HG03097 (cell line): ENCODE measurements around the gene ATP1A2.
"Not testable (repeated sequence)": the region's sequence is repeated elsewhere in the genome, so short reads cannot be mapped to it uniquely, and the experiment has no call there.

Source experiments
- ATAC-seq: cut with Tn5 transposase; IDR thresholded peaks from one replicate; pipeline ENCODE4 v1.9.1; 2021; ENCODE audit not compliant: unreplicated experiment, low FRiP score

ATP1A2 gene

DNA sequence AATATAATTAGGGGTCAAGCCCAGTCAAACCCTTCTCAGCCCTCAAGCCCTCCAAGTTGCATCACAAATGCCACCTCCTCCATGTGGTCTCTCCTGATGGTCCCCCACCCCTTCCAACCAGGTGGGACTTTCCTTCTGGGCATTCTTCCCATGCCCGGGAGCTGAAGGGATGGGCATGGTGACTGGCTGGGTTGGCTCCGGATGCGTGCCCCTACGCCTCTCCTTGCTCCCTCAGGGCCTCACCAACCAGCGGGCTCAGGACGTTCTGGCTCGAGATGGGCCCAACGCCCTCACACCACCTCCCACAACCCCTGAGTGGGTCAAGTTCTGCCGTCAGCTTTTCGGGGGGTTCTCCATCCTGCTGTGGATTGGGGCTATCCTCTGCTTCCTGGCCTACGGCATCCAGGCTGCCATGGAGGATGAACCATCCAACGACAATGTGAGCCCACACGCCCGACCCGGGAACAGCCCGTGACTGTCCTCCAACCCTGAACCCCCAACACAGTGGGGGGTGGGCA is 7.5 kb downstream of the ATP1A2 start:
- no peak for ATAC-seq

DNA sequence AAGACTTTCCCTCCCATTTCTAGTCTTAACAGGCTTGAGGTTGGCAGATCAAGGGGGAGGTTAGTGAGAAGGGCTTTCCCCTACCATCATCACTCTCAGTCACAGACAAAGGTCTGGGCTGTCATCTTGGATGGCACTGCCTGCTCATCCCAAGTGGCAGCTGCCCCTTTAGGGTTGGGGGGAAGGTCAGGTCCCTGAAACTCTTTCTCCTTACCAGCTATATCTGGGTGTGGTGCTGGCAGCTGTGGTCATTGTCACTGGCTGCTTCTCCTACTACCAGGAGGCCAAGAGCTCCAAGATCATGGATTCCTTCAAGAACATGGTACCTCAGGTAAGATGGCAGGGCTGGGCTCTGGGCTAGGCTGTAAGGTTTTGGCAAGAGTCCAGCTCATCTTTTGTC is 8.2 kb downstream of the ATP1A2 start:
- no peak for ATAC-seq

DNA sequence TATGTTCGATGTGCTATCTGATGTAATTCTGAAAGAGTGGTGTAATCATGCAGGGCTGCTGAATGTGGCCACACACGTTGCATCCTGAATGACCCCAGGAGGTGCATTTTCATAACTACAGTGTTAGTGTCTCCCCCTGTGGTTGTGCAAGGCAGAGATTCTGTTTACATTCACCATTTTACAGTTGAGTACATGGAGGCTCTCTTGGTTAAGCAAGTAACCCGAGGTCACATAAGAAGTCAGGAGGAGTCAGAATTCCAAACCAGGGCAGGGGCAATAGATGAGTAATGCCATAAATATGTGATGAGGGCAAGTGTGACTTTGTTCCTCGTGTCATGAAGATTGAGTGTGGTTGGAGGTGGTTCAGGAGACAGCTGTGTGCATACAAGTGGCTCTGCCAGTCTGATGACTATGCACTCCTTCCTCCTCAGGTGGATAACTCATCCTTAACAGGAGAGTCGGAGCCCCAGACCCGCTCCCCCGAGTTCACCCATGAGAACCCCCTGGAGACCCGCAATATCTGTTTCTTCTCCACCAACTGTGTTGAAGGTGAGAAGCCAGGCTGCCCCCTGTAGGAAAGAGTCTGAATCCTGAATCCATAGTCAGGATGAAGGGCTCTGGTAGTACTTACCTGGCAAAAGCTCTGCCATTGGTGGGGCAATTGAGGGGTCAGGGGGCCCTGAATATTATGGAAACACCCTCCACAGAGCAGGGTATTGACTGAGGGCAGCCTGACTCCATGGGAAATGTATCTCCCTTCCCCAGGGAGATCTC is 9.3 kb downstream of the ATP1A2 start:
- no peak for ATAC-seq

DNA sequence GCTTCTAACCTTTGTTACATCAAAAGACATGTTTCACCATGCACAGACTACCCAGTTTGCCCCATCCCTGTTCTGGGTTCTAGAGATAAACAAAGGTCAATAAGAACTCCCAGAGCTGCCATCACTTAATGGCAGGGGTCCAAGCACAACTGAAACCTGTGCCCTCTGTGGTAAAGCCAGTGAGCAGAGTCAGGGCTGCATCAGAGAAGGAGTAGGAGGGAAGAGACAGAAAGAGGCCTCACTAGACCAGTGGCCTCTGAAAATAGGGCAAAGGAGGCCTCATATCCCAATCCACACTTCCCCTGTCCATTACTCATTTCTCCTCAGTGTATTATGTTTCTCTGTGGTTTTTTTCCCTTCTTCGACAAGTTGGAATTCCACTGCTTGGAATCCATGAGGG is 10.2 kb downstream of the ATP1A2 start:
- no peak for ATAC-seq

DNA sequence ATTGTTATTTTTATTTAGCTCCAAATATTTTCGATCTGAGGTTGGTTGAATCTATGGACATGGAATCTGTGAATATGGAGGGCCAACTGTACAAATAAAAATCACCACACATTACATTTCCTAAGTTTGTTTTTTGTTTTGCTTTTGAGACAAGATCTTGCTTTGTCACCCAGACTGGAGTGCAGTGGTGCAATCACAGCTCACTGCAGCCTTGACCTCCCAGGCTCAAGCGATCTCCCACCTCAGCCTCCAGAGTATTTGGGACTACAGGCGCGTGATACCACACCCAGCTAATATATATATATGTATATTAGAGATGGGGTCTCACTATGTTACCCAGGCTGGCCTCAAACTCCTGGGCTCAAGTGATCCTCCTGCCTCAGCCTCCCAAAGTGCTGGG is 10.8 kb downstream of the ATP1A2 start:
- not testable (repeated sequence) for ATAC-seq

DNA sequence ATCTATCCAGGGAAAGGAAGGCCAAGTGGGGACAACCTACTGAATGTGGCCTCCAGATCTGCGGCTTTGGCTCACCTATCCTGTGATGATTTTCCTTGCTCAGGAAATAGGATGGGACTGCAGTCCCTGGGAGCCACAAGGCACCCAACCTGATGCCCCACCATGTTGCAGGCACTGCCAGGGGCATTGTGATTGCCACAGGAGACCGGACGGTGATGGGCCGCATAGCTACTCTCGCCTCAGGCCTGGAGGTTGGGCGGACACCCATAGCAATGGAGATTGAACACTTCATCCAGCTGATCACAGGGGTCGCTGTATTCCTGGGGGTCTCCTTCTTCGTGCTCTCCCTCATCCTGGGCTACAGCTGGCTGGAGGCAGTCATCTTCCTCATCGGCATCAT is 11.8 kb downstream of the ATP1A2 start:
- no peak for ATAC-seq

DNA sequence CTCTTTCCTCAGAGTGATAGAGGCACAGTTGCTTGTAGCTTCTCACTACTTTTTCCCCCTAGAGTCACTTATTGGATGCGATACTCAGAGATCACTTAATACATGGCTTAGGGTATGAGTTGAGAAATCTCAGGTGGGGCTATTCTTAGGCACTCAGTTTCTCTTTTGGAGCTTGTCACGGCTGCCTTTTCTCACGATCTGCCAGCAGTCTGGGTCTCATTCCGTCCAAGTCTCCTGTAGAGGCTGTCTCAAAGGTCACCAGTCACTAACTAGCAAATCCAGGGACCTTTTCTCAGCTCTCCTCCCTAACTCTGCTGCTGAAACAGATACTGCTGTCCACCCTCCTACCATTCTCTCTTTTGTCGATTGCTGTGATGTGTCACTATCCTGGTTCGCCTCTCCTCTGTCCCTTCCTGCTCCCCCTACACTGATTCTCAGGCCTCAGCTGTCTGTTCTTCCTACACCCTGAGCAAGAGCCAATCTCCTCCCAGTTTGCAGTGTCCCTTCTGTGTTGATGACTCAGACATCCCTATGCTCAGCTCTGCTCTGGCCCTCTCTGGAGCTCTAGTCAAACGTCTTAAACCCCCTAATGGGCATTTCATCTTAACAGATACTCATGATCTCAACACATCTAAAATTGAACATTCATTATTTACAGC is 12.4 kb downstream of the ATP1A2 start:
- ATAC-seq, result no peak

DNA sequence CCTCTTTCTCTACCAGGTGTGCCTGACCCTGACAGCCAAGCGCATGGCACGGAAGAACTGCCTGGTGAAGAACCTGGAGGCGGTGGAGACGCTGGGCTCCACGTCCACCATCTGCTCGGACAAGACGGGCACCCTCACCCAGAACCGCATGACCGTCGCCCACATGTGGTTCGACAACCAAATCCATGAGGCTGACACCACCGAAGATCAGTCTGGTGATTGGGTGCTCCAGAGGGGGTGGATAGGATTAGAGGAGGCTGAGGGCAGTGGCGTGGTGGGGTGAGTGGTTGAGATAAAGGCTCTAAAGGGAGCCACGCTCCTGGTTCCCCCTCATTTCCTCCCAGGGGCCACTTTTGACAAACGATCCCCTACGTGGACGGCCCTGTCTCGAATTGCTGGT is 13.1 kb downstream of the ATP1A2 start:
- no peak for ATAC-seq

DNA sequence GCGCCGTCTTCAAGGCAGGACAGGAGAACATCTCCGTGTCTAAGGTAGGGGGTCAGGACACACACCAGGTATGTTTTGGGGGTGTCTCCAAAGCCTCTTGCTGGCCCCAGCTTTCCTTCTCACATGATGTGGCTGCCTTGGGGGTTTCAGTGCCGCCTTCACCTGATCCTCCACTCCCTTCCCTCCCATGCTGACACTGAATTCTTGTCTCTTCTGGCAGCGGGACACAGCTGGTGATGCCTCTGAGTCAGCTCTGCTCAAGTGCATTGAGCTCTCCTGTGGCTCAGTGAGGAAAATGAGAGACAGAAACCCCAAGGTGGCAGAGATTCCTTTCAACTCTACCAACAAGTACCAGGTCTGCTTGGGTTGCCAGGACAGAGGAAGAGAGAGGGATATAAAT is 13.5 kb downstream of the ATP1A2 start:
- ATAC-seq, result no peak

DNA sequence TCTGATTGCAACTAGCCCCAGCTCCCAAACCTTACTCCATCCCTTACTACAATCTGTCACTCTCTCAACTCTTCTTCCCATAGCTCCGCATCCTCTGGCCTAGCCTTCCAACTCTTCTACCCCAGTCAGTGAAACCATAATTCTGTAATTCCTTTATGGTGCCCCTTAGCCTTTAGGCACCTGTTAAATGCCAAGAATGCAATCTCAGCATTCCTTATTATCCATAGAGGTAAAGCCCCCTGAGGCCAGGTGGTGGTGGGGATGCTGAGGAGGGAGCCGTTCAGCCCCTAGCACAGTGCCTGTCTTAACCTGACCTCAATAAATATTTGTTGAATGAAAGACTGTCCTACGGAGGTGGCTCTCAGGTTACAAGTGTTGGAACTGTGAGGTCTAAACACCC is 14.0 kb downstream of the ATP1A2 start:
- no peak for ATAC-seq

DNA sequence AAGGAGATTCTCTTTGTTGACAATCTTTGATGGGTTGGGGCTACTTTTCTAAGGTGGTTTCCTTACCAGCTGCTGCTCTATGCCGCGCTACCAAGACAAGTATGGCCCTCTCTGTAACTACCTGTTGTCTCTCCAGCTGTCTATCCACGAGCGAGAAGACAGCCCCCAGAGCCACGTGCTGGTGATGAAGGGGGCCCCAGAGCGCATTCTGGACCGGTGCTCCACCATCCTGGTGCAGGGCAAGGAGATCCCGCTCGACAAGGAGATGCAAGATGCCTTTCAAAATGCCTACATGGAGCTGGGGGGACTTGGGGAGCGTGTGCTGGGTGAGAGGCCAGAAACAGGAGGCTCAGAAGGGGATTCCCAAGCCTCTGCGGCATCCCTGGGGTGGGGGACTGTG is 14.4 kb downstream of the ATP1A2 start:
- ATAC-seq, result no peak

DNA sequence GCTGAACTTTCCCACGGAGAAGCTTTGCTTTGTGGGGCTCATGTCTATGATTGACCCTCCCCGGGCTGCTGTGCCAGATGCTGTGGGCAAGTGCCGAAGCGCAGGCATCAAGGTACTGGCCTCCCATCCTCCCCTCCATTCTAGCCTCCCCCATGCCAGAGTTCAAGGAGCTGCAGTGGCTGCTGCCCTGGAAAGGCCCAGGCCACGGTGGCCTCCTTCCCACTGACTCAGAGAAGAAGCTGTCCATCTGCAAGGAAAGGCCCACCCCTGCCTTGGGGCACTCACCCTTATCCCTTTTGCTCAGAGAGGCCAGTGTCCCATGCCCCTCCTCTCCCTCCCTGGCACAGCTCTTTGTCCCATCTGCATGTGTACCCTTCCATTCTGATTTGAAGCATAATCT is 14.9 kb downstream of the ATP1A2 start:
- ATAC-seq, result no peak

DNA sequence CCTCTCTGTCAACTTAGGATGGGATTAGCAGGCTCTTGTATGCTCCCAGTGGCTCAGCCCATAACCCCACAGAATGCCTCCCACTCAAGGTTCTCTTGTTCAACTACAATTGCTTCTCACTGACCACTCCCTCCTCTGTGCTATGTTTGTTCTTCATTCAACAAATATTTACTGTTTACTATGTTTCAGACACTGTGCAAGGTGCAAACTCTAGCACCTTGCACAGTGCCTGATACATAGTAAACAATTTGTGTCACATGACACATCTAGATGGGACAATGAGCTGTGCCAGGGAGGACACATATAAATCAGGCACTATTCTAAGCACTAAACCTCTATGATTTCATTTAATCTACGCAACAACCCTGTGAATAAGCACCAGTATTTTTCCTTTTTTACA is 15.4 kb downstream of the ATP1A2 start:
- ATAC-seq, result no peak

DNA sequence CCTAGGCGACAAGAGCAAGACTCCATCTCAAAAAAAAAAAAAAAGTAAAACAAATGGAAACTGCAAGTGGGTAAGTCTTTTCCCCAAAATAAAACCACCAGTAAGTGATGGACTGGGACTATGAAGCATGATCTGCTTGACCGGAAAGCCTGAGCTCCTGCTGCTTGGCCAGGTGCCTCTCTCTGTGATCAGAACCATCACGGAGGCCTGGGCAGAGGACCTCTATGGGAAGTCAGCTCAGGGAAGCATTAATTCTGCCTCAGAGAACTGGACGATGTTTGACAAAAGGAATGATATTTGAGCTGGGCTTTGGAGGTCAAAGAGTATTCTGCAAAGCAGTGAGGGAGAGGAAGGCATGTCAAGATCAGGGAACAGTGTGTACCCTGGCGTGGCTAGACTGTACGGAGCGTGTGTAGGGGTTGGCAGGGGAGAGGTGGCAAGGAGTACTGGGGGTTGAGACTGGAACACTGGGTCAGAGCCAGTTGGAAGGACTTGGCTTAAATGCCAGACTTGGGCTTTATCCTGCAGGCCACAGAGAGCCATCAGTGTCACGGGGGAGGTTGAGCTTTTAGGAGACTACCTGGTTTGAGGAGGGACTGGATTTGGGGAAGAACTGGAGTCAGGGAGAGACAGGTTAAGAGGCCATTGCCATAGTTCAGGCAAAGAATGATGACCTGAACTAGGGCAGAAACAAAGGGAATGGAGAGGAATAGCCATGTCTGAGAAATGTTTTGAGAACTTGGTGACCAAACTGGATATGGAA is 16.4 kb downstream of the ATP1A2 start:
- ATAC-seq, result no peak

DNA sequence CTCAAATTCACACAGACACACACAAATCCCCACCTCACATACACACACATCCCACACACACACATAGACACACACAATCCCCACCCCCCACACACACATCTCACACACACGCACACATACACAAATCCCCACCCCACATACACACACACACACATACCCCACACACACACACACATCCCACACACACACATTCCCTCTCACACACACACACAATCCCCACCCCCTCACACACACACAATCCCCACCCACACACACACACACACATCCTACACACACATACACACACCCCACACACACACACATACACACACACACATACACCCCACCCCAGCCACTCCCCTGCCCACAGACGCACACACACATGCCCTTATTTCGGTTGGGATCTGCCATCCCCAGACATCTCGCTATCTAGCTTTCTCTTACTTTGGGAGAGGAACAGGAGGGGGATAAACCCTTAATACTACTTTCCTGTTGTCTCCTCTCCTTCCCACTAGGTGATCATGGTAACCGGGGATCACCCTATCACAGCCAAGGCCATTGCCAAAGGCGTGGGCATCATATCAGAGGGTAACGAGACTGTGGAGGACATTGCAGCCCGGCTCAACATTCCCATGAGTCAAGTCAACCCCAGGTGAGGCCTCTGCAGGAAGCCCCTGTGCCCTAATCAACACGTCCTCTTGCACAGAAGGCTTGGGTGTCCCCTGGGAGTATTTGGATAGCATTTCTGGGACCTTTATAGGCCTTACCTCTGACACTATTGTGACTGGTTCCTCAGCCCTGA is 18.6 kb downstream of the ATP1A2 start:
- ATAC-seq, result no peak

DNA sequence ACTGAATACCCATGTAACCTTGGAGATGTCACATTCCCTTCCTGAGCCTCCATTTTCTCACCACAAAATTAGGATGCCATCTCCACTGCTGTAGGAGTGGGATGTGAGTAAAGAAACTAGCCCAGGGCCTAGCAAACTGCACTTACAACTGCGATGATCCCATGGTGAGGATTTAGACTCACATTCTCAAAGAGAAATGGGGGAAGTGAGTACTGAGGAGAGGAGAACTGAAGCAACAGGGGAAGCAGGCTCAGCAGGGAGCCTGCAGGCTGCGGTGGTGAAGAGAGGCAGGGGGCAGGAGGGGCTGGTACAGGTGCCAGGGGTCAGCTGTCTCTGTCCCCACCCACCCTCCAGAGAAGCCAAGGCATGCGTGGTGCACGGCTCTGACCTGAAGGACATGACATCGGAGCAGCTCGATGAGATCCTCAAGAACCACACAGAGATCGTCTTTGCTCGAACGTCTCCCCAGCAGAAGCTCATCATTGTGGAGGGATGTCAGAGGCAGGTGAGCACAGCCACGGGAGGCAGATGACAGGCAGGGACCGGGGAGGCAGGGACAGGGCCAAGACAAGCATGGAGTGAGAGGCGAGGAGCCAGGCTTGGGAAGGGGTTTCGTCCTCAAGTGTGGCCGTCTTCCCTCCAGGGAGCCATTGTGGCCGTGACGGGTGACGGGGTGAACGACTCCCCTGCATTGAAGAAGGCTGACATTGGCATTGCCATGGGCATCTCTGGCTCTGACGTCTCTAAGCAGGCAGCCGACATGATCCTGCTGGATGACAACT is 19.4 kb downstream of the ATP1A2 start:
- ATAC-seq, result no peak

DNA sequence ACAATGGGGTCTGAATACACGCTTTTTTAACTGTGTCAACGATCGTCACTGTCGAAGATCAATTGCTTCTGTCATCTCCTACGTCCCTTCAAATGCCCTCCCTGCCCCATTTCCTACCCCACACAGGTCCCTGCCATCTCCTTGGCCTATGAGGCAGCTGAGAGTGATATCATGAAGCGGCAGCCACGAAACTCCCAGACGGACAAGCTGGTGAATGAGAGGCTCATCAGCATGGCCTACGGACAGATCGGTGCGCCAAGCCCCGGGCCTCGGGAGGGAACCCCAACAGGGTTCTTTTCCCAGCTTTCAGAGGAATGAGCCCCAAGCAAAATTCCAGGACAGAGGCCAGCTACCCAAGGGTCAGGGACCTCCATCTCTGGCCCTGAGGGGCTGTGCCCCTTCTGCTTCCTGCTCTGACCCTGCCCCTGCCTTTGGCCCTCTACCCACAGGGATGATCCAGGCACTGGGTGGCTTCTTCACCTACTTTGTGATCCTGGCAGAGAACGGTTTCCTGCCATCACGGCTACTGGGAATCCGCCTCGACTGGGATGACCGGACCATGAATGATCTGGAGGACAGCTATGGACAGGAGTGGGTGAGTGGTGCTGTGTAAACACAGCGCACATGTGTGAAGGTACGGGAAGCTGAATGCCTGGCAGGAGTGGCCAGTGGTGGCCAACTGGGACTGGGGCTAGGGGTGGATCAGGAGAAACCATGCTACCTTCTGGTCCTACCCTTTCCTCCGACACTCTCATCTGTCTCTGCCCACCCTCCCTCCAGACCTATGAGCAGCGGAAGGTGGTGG is 20.8 kb downstream of the ATP1A2 start:
- ATAC-seq, result no peak

DNA sequence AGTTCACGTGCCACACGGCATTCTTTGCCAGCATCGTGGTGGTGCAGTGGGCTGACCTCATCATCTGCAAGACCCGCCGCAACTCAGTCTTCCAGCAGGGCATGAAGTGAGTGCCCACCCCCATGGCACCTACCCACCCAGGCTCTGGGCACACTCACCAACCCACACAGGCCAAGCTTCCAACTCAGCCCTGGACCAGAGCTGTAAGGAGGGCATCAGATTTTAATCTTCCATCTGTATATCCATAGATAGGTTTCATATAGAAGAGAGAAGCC is 21.3 kb downstream of the ATP1A2 start:
- no peak for ATAC-seq

DNA sequence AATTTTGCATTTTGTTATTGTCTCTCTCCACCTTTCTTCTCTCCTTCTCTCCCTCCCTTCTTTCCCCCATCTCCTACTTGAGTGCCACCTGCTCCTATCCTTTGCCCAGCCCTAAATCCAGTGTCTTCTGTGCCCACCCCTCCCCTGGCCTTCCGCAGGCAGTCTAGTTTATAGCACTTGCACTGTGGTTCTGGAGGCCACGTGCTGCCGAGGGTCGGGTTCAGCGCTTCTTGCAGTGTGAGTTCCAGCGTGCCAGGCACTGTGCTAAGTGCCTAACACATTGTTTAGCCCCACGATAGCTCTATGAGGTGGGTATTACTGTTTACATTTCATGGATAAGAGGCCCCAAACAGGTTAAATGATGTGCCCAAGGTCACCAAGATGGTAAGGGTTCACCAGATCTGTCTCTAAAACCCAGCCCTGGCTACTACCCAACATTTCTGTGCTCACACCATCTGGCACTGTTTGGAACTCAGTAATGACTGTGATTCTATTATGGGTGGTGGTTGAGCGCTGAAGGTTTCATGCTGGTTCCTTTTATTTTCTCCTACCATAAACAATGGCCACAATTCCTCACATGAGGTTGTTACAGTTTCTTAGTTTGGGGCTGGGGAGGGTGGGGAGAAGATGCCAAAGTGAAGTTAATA is 21.8 kb downstream of the ATP1A2 start:
- no peak for ATAC-seq
